HepG2 (cell line): Measurements from ENCODE around the gene CPNE5. TPM values are rescaled to one million over a fixed set of nuclear protein-coding genes. Genes with fewer than 3 reads are reported as not detected.

Source experiments
- ARID4A ChIP-seq: sonication (generic); formaldehyde crosslinking; IDR thresholded peaks from 2 replicates; pipeline ENCODE4 v1.5.0; 2020; ENCODE audit warnings: mild to moderate bottlenecking, missing genetic modification reagents, borderline replicate concordance
- CENPX ChIP-seq: sonication (generic); formaldehyde crosslinking; IDR thresholded peaks from 2 replicates; pipeline ENCODE4 v1.9.0; 2021; ENCODE audit warnings: mild to moderate bottlenecking, missing genetic modification reagents, moderate library complexity
- ETV6 ChIP-seq: sonication (generic); formaldehyde crosslinking; conservative IDR thresholded peaks from 2 replicates; pipeline ENCODE4 v1.4.0; 2020; ENCODE audit warnings: missing genetic modification reagents
- FOXC1 ChIP-seq: sonication (generic); formaldehyde crosslinking; IDR thresholded peaks from 2 replicates; pipeline ENCODE4 v1.8.0; 2022; ENCODE audit warnings: mild to moderate bottlenecking, missing genetic modification reagents, borderline replicate concordance
- GMEB2 ChIP-seq: IDR thresholded peaks from 2 replicates; pipeline ENCODE4 v1.6.1; 2016; ENCODE audit warnings: missing biosample characterization, missing genetic modification reagents, low read depth
- HOXA9 ChIP-seq: sonication (generic); formaldehyde crosslinking; IDR thresholded peaks from 2 replicates; pipeline ENCODE4 v1.8.1; 2022; ENCODE audit warnings: missing genetic modification reagents, mild to moderate bottlenecking, moderate library complexity, borderline replicate concordance
- KDM3A ChIP-seq: IDR thresholded peaks from 2 replicates; pipeline ENCODE4 v1.6.1; 2018; ENCODE audit warnings: low read depth, missing compliant biosample characterization
- MEIS1 ChIP-seq: sonication (generic); formaldehyde crosslinking; IDR thresholded peaks from 2 replicates; pipeline ENCODE4 v1.9.0; 2021; ENCODE audit warnings: mild to moderate bottlenecking, missing genetic modification reagents, moderate library complexity, borderline replicate concordance
- NCOA5 ChIP-seq: sonication (generic); formaldehyde crosslinking; IDR thresholded peaks from 2 replicates; pipeline ENCODE4 v1.4.0; 2020; ENCODE audit warnings: missing genetic modification reagents
- PBX3 ChIP-seq: sonication (generic); formaldehyde crosslinking; IDR thresholded peaks from 2 replicates; pipeline ENCODE4 v1.8.1; 2023; ENCODE audit warnings: missing genetic modification reagents, inconsistent platforms, borderline replicate concordance
- SP1 ChIP-seq, 2 experiments: fragments of 450-650 bp in 1 of 2; sonication (generic) in 1 of 2; formaldehyde crosslinking in 1 of 2; IDR thresholded peaks; 2 replicates each; pipeline versions ENCODE4 v1.4.0 to v1.6.1; 2016 to 2020; ENCODE audit warnings: missing genetic modification reagents in 1 of 2
- ZNF660 ChIP-seq: sonication (generic); formaldehyde crosslinking; IDR thresholded peaks from 2 replicates; pipeline ENCODE4 v1.5.1; 2020; ENCODE audit warnings: mild to moderate bottlenecking, low read depth, missing genetic modification reagents, borderline replicate concordance
- ZNF678 ChIP-seq: sonication (generic); formaldehyde crosslinking; IDR thresholded peaks from 2 replicates; pipeline ENCODE4 v1.4.0; 2020; ENCODE audit warnings: mild to moderate bottlenecking, missing genetic modification reagents
- ZNF703 ChIP-seq: sonication (generic); formaldehyde crosslinking; IDR thresholded peaks from 2 replicates; pipeline ENCODE4 v1.5.1; 2020; ENCODE audit warnings: missing genetic modification reagents, mild to moderate bottlenecking, moderate library complexity, borderline replicate concordance
- ZNF878 ChIP-seq: sonication (generic); formaldehyde crosslinking; IDR thresholded peaks from 2 replicates; pipeline ENCODE4 v1.8.1; 2023; ENCODE audit warnings: mild to moderate bottlenecking, missing genetic modification reagents, moderate library complexity
- ZNF891 ChIP-seq: sonication (generic); formaldehyde crosslinking; IDR thresholded peaks from 2 replicates; pipeline ENCODE4 v1.5.0; 2020; ENCODE audit warnings: mild to moderate bottlenecking, missing genetic modification reagents
- polyA plus RNA-seq, 8 experiments: library from polyadenylated mRNA; depleted of rRNA in 3 of 8; stranded (reverse) in 7 of 8; unstranded in 1 of 8; fragments of >200 nt; fragmentation: Illumina TruSeq in 4 of 8; extraction: Trizol in 4 of 8; gene quantifications; 2 replicates each; pipeline versions ENCODE4 v1.2.1 to v1.2.3, GENCODE V29; 2011 to 2016; ENCODE audit warnings: low read depth in 4 of 8, missing spikeins in 1 of 8, mixed read lengths in 1 of 8; ENCODE audit not compliant: insufficient read depth in 1 of 8
- total RNA-seq, 5 experiments: library from RNA; depleted of rRNA; stranded (reverse); fragments of >200 nt; fragmentation: Illumina TruSeq; extraction: Trizol; gene quantifications; 2 replicates each; pipeline ENCODE4 v1.2.3, GENCODE V29; 2016; ENCODE audit warnings: low read depth in 1 of 5

Gene CPNE5
- total and polyA plus RNA-seq, 2 of the 13 experiments (the other 11 are each of a cell fraction or from before 2014, with no cell fraction given) = 0.16 TPM; not detected in 1

GRCh38 chr6:36834576-36835341, 4.5 kb downstream of the CPNE5 start (continued):
- TF ChIP-seq PBX3 (CRISPR knock-in tag) (no peak), ARID4A (CRISPR knock-in tag) (peak; percentile 51; the same call in 1 of the 2 replicates), GMEB2 (CRISPR knock-in tag) (no peak), HOXA9 (no peak), ZNF660 (CRISPR knock-in tag) (no peak), ZNF878 (CRISPR knock-in tag) (no peak), SP1 (IDR thresholded peaks at IDR 0.05) (no peak), SP1 (CRISPR knock-in tag; IDR thresholded peaks at IDR 0.05) (no peak), ZNF678 (CRISPR knock-in tag) (no peak), ZNF703 (CRISPR knock-in tag) (no peak), MEIS1 (CRISPR knock-in tag) (peak; percentile 32; the same call in 1 of the 2 replicates), NCOA5 (CRISPR knock-in tag) (no peak), CENPX (CRISPR knock-in tag) (no peak), KDM3A (CRISPR knock-in tag) (0 out of 2 replicates have a peak, but pooled peaks have one; percentile 13), ZNF891 (no peak), FOXC1 (CRISPR knock-in tag) (no peak), ETV6 (no peak)
